Stimulated activated CD4-positive, alpha-beta T cell treated with anti-CD3 and anti-CD28 coated beads, TNF-alpha, amount 100 ng/mL, for 24 hours (primary cell): ENCODE data around the gene CCDC88C.

Experiments
- DNase-seq, 3 experiments: peaks; one replicate each; pipeline ENCODE4 v3.0.0-alpha.2; 2020; ENCODE audit warnings: low read depth in 3 of 3

Gene CCDC88C

GRCh38 chr14:91366749-91367148 is 50.9 kb downstream of the CCDC88C start:
- no peak for DNase-seq

DNA sequence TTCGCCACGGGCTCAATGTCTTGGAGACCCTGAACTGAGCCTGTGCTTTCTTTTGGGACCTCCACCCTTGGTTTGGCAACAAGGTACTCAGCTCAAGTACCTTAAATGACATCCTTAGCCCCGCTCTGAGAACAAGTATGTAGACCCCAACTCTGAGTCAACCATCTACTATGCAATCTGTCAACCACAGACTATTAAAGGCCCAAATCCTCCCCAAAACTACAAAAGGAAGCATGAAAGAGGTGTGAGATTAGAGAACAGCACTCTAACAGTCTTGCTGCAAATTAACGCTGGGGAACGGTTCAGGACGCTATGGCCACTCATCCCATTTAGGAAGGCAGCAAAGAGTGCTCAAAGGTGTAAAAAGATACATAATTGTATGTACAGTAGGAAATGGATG is 52.1 kb downstream of the CCDC88C start:
- no peak for DNase-seq

DNA sequence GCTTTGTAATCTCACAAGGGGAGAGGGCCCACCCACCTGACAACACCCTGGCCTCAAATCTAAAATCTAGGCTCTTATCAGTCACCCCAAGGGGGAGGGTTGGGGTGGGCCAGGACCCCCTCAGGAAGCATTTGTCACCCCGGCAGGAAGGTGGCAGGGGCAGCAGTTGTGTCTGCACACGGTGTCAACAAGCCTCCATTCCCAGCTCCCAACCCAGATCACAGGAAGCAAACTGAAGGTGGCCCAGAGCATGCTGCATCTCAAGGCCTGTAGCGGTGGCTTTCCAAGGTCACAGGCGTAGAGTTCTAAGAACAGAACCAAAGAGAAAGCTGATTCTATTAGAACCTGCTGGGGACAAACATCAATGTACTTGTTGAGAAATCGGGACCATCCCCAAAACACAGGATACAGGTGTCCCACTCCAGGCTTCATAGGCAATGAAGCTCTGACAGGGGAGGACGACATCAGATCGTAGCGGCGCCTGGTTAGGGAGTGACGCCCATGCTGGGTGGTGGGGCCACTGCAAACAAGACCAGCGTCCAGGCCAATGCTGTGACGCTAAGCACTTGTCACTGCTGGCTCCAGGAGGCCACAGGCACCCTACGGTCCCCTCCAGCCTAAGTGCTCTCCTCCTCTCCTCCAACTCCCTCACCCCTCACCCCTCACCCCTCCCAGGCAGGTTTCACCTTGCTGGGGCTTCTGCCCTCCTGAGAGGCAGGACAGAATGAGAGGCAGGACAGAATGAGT is 52.9 kb downstream of the CCDC88C start:
- DNase-seq, result no peak

- no peak for DNase-seq
Observed at GRCh38 chr14:91363776-91364523, 53.7 kb downstream of the CCDC88C start.

GRCh38 chr14:91361233-91361811 is 56.3 kb downstream of the CCDC88C start:
- DNase-seq, result no peak

GRCh38 chr14:91360490-91361232 is 57.0 kb downstream of the CCDC88C start:
- no peak for DNase-seq

DNA sequence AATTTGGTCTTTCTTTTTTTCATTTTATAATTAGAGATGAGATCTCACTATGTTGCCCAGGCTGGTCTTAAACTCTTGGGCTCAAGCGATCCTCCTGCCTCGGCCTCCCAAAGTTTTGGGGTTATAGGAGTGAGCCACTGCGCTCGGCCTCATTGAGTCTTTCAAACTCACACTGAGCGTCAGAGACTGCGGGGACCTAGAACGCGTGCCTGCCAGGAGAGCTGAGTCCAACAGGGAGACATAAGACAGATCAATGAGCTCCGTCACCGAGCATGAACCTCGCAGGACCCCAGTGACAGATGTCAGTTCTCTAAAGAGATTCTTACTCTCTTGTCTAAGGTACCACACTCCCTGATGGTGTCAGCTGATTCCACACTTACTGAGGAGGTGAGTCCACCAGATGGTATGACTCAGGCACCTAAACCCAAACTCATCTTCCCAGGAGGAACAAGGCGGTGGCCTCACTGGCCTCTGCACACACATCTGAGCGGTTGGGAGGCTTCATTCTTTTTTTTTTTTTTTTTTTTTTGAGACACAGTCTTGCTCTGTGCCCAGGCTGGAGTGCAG is 58.9 kb downstream of the CCDC88C start:
- no peak for DNase-seq

DNA sequence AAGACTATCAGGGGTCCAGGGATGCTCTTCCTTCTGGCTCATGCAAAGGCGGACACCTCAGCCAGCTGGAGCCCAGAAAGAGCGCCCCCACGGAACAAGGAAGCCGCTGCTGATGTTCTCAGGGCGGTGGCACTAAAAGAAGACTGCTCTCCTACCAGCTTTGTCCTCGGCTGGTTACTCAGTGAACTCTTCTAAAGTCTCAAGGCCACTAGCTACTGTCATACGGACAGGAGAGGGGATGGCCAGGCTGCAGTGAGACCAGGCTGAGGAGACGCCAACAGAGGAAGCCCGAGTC is 59.6 kb downstream of the CCDC88C start:
- no peak for DNase-seq

DNA sequence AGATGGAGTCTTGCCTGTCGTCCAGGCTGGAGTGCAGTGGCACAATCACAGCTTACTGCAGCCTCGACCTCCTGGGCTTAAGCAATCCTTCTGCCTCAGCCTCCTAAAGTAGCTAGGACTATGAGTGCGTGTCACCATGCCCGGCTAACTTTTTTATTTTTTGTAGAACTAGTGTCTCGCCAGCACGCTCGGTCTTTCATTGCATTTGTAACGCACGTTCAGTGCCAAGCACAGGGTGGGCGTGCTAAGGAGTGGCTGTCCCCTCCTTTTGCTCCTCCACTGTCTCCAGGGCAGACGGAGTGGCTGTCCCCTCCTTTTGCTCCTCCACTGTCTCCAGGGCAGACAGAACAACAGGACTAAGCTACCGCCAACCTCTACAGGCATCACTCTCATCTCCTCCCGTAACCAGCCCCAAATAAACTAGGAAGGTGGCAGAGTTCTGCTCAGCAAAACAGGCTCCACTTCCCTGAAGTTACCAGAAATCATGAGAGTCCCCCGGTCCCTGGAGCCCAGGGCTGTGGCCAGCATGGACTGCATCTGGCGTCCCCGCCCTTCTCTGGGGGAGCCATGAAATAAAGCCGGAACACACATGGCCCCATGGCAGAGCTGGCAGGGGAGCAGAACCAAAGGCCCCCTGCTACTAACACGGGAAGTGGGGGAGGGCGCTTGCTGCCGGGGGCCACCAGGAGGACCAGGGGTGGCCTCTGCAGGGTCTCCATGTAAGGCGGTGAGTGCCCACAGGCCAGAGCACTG is 60.2 kb downstream of the CCDC88C start:
- DNase-seq, result no peak

DNA sequence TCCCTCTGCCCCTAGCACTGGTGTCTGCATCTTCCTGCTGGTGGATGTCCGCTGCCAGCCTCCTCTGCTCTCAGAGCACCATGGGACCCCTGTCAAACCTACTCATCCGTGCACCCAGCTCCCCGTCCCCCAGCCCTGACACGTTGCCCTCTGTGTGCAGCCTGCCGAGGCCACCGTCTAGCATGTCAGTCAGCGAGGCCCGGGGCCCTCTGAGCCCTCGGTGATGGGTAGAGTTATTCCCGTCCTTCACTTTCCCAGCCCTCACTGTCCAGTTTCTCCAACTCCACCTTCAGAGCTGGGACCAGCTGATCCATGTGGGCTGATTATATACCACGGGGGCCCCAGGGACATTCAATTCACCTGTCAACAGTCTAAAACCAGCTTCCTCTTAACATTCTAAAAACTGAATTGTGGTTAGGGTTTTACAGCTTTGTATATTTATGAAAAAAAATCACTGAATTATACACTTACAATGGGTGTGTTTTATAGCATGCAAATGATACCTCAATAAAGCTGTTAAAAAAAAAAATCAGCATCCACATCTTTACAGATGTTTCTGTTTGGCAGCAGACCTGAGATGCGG is 61.3 kb downstream of the CCDC88C start:
- no peak for DNase-seq

DNA sequence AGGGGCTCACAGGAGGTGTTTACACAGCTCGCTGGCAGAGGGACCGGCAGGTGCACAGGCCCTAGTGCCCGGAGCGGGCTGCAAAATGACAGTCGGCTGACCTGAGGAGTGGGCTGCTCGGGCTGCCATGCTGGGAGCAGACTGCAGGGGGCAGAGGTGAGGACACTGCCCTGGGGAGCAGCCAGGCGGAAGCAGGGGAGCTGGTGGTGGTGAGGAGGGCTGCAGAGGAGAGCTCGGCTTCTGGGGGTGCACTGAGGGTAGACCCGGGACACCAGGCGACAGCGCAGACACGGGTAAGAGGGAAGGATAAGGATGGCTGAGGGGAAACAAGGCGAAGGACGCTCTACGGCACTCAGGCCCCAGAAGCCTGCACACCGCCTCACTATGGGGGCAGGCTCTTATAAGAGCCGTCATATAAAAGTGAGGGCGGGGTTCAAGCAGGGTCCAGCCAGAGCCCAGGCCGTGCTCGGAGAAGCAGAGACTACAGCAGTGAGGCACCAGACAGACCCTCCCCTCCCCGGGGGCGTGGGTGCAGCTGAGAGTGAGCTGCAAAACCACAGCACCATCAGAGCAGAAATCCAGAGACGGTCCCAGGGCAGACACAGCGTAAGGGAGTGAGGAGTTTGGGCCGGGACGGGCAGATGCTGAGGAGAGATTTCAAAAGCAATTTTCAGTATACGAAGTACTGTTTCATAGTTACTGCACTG is 62.5 kb downstream of the CCDC88C start:
- DNase-seq, result peak in 1 of 3 experiments; percentile 55

DNA sequence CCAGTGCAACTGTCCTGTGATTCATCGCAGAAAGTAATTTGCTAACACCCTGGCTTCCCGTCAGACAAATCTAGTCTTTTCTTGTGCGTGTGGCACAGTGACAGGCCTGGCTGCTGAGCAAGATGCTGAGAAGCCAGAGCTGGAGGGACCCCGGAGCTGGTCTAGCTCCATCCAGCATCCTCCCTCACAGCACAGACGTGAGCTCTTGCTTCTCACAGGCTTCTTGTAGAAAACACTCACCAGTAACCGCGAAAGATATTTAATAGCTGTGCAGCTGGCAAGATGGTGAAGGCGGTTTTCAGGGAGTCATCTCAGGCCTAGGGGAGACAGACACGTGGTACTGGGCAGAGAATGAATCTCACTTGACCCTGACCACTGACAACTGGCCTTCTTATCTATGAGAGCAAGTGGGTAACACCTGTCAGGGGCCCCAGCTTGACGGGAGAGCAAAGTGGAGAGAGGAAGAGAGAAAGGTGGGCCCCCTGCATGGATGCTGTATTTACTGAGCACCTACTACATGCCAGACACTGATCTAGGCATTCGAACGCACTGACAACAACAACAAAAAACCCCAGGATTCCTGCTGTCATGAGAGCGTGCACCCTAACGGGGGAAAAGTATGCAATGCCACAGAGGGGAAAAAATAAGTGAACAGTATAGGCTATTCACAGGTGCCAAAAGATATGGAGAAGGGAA is 63.3 kb downstream of the CCDC88C start:
- no peak for DNase-seq

DNA sequence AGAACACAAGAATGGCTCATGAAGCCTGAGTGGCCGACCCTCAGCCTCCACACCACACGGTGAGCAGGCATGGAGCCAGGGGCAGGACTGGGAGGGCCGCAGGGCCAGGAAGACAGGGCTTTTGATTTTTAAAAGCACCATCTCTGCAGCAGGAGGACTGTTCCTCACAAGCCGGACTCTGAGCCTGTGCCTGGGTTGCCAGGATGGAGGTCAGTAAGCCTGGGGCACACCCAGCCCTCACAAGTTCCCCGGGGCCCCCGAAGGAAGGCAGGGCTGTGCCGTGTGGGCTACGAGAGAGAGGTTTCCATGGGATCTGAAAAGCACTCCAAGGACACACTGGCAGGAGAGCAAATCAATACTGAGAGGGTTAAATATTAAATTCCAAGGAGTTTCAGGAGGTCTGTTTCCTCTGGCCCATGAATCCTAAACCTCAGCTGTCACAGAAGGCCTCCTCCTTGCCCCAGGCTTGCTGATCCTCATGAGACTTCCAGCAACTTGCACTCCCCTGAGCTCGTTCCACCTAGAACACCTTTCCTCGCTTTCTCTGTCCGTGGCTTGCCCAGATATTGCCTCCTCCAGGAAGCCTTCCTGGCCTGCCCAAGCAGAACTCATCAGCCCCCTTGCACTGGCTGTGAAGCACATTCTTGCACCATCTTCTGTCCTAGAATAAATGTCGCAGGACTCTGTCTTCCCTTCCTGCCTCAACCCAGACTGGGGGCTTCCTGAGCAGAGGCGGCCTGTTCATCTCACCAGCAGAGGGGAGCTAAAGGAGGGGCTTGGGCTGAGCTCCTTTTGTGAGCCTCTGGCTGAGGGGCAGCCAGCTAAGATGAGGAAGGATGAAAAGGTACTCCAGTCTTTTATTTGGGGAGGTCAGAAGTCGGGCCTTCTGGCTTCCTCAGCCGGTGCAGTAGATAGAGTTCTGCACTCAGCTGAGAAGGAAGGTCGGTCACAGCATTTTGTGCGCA is 64.6 kb downstream of the CCDC88C start:
- no peak for DNase-seq

GRCh38 chr14:91352053-91352452 is 65.6 kb downstream of the CCDC88C start:
- no peak for DNase-seq

DNA sequence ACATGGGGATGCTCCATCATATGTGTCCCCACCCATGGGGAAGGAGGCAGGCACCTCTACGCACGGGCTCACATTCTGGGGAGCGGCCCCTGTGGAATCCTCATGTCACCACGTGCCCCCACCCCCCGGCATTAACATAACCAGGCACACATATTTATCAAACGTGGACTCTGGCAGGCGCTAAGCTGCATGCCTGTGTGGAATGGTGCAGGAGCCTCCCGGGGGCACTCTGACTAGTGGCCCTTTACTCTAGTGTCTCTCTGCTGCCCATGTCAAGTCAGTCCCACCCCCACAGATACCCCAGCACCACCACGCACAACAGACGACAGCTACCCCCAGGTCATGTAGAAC is 66.1 kb downstream of the CCDC88C start:
- no peak for DNase-seq

GRCh38 chr14:91350813-91351511 is 66.7 kb downstream of the CCDC88C start:
- peak in 2 of 3 experiments; percentile 47 to 63 for DNase-seq

- DNase-seq, result no peak
Observed at GRCh38 chr14:91350483-91350812, 67.2 kb downstream of the CCDC88C start.

DNA sequence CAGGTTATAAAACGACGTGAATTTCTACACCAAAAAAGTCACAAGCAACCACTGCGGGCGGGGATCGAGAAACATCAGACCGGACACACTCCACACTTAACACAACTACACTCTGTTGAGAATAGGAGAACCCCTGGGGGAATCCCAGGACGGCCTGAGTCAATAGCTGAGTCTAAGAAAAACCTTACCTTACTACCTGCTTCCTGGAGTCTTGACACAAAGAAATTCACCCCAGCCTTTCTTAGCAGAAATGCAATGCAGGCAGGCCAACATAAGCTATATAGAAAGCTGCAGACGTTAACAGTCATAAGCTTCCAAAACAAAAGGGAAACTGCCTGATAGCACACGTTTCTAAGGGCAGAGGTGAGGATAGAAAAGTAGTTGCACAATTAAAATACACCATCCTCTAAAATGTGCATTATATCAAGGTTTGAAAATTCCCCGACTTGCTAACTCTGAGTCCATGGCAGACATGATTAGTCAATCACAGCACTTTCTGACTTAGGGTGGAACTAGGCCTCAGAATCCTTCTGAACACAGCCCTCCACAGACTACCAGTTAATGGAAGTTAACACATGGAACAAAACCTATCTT is 68.0 kb downstream of the CCDC88C start:
- DNase-seq, result peak; percentile 43 to 66 (median 46)
